DND-41 (cell line): ENCODE results near the gene FAM98A.

Experiments
- ATAC-seq: fragments of 200-7000 bp; cut with Tn5 transposase; 3 replicates; pipeline ENCODE4 v1.9.1; 2021; ENCODE audit warnings: low read depth; ENCODE audit not compliant: insufficient read depth
- DNase-seq: peaks from one replicate; pipeline ENCODE4 v3.0.0-alpha.2; 2020
- H2AFZ ChIP-seq: 2 replicates; pipeline ENCODE4 v1.6.0; 2012; ENCODE audit warnings: low read depth, low read length
- H3K27ac ChIP-seq: 2 replicates; pipeline ENCODE4 v1.5.1; 2012; ENCODE audit warnings: low read length, inconsistent platforms
- H3K27me3 ChIP-seq: fragments of 200-600 bp; sonication (generic); 2 replicates; pipeline ENCODE4 v1.6.0; 2012; ENCODE audit warnings: low read length, mild to moderate bottlenecking, inconsistent platforms; ENCODE audit not compliant: insufficient read depth, poor library complexity
- H3K36me3 ChIP-seq: 2 replicates; pipeline ENCODE4 v1.5.1; 2012; ENCODE audit warnings: low read length, inconsistent platforms; ENCODE audit not compliant: insufficient read depth
- H3K4me1 ChIP-seq: 2 replicates; pipeline ENCODE4 v1.5.1; 2012; ENCODE audit warnings: mild to moderate bottlenecking, low read length; ENCODE audit not compliant: insufficient read depth
- H3K4me2 ChIP-seq: 2 replicates; pipeline ENCODE4 v1.6.0; 2012; ENCODE audit warnings: mild to moderate bottlenecking, moderate library complexity, low read length, inconsistent platforms; ENCODE audit not compliant: insufficient read depth
- H3K4me3 ChIP-seq, 2 experiments: fragments of 200-600 bp in 1 of 2; shearing (Covaris generic) in 1 of 2; 2 replicates each; pipeline ENCODE4 v1.5.1; 2012 to 2016; ENCODE audit warnings: inconsistent platforms in 2 of 2, low read length in 2 of 2, mild to moderate bottlenecking in 2 of 2, low read depth in 1 of 2, moderate library complexity in 1 of 2
- H3K79me2 ChIP-seq: 2 replicates; pipeline ENCODE4 v1.6.0; 2012; ENCODE audit warnings: low read length, inconsistent platforms; ENCODE audit not compliant: insufficient read depth
- H3K9ac ChIP-seq: 2 replicates; pipeline ENCODE4 v1.6.0; 2012; ENCODE audit warnings: low read depth, mild to moderate bottlenecking, inconsistent platforms, low read length, moderate library complexity
- H3K9me3 ChIP-seq: 2 replicates; pipeline ENCODE4 v1.5.1; 2012; ENCODE audit warnings: low read length, moderate library complexity, mild to moderate bottlenecking, inconsistent platforms; ENCODE audit not compliant: insufficient read depth, severe bottlenecking
- H4K20me1 ChIP-seq: 2 replicates; pipeline ENCODE4 v1.6.0; 2012; ENCODE audit warnings: low read length; ENCODE audit not compliant: insufficient read depth
- EZH2 ChIP-seq: IDR thresholded peaks from 3 replicates; pipeline ENCODE4 v1.6.1; 2012; ENCODE audit warnings: borderline replicate concordance, low read depth, mild to moderate bottlenecking, moderate library complexity, low read length, inconsistent platforms; ENCODE audit not compliant: severe bottlenecking
- TF ChIP-seq, protein P1 (sequence below): IDR thresholded peaks from 2 replicates; pipeline ENCODE4 v1.5.1; 2012; ENCODE audit warnings: borderline replicate concordance, low read length, moderate library complexity, mild to moderate bottlenecking; ENCODE audit not compliant: poor library complexity, severe bottlenecking; ENCODE audit errors: extremely low read depth

FAM98A gene

DNA sequence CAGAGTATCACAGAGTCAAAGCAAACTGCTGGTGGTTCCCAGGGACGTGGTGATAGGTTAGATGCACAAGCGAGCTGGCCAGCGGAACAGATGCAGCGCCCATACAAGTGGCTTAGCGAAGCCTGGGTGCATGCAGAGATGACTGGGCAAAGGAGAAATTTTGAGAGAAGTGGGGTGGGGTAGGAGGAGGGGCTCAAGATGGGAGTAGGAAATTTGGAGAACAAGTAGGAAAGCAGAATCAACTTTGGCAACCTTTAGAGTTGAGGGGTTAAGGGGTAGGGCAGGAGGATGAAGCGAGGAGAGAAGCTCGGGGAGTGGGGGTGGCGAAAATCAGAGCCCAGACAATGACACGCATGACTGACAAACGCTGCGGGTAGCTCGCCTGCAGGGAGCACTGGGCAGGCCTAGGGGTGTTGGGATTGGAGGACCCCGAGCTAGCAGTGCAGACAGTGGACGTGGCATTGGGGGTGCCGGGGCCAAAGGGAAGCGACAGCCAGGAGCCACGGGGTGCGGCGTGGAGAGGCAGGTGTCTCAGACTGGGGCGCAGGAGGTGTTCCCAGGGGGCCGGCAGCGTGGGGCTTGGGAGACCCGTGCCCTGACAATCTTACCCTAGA is 431 bp downstream of the FAM98A start:
- peaks cover 50% of the 10 kb centered on the region for H3K79me2 ChIP-seq

DNA sequence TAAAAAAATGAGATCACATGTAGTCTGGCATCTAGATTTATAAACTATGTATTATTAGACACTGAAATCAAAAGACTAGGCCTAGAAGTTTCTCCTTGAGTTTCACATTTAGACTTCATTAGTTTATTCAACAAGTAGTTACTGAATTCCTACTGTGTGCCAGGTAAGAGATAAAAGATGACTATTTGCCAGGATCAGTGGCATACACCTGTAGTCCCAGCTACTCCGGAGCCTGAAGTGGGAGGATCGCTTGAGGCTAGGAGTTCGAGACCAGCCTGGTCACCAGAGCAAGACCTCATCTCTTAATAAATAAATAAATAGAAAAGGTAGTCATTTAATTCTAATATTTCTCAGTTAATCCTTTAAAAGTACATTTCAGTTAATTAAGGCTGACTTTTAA is 2.1 kb downstream of the FAM98A start:
- Histone ChIP-seq H3K27ac (no peak overlapping the region), H3K79me2 (peaks cover 50% of the 10 kb centered on the region), H4K20me1 (no peaks in the 10 kb centered on the region), H3K36me3 (peaks cover 31% of the 10 kb centered on the region), H3K9me3 (no peaks in the 10 kb centered on the region), H3K4me2 (peak overlapping the region; percentile 84; the same call in 1 of the 2 replicates), H3K9ac (peak overlapping the region; percentile 64), H3K4me1 (peaks cover 35% of the 10 kb centered on the region), H3K4me3 (peak overlapping the region in 1 of 2 experiments; percentile 18; a peak in 1 of 4 replicates), H2AFZ (no peak overlapping the region), H3K27me3 (no peaks in the 10 kb centered on the region)
- ATAC-seq (no peak), DNase-seq (no peak)
- TF ChIP-seq EZH2 = no peak
- TF ChIP-seq, protein P1, sequence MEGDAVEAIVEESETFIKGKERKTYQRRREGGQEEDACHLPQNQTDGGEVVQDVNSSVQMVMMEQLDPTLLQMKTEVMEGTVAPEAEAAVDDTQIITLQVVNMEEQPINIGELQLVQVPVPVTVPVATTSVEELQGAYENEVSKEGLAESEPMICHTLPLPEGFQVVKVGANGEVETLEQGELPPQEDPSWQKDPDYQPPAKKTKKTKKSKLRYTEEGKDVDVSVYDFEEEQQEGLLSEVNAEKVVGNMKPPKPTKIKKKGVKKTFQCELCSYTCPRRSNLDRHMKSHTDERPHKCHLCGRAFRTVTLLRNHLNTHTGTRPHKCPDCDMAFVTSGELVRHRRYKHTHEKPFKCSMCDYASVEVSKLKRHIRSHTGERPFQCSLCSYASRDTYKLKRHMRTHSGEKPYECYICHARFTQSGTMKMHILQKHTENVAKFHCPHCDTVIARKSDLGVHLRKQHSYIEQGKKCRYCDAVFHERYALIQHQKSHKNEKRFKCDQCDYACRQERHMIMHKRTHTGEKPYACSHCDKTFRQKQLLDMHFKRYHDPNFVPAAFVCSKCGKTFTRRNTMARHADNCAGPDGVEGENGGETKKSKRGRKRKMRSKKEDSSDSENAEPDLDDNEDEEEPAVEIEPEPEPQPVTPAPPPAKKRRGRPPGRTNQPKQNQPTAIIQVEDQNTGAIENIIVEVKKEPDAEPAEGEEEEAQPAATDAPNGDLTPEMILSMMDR = no peak

More for the DNA sequence above, 431 bp downstream of the FAM98A start:
- Histone ChIP-seq H2AFZ (peak overlapping the region; percentile 84), H3K4me3 (peak overlapping the region; percentile 43 to 78; a peak in 3 of 4 replicates), H3K9me3 (no peaks in the 10 kb centered on the region), H3K27ac (peak overlapping the region; percentile 76), H3K9ac (peak overlapping the region; percentile 64), H3K27me3 (no peaks in the 10 kb centered on the region), H3K36me3 (peaks cover 16% of the 10 kb centered on the region), H3K4me1 (peaks cover 35% of the 10 kb centered on the region), H4K20me1 (no peaks in the 10 kb centered on the region), H3K4me2 (peak overlapping the region; percentile 84)
- DNase-seq = peak; percentile 37
- ATAC-seq = peak; percentile 25
- TF ChIP-seq, protein P1 = no peak
- TF ChIP-seq EZH2 = no peak

DNA sequence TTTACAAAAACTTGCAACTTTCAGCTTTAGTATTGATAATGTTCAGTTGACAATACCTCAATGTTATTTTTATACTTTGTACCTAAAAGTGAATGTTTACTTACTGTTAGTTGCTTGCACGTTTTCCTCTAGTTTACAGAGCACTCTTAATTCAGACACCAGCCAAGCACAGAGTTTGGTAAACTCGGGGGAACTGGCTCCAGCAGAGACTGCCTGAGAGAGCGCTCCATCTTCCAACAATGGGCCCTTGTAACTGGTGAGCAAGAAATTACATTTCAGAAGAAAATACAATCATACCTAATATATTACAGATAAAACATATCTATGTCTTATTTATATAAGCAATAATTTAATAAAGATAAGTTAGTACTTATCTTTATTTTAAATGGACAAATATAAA is 3.7 kb downstream of the FAM98A start:
- H3K9ac ChIP-seq = no peak overlapping the region
- no peak for ATAC-seq
- no peak for TF ChIP-seq EZH2
- TF ChIP-seq, protein P1 = no peak

More for the DNA sequence above, 3.7 kb downstream of the FAM98A start:
- Histone ChIP-seq H3K4me3 (no peak overlapping the region), H3K79me2 (peaks cover 50% of the 10 kb centered on the region), H4K20me1 (no peaks in the 10 kb centered on the region), H3K4me2 (no peak overlapping the region), H3K27me3 (no peaks in the 10 kb centered on the region), H3K36me3 (peaks cover 47% of the 10 kb centered on the region), H2AFZ (no peak overlapping the region), H3K9me3 (no peaks in the 10 kb centered on the region), H3K27ac (no peak overlapping the region), H3K4me1 (peaks cover 31% of the 10 kb centered on the region)
- no peak for DNase-seq
